ENCODE measurements around the gene BEX4.
"Not testable (repeated sequence)": the region's sequence is repeated elsewhere in the genome, so short reads cannot be mapped to it uniquely, and the experiment has no call there.

Gene BEX4

DNA sequence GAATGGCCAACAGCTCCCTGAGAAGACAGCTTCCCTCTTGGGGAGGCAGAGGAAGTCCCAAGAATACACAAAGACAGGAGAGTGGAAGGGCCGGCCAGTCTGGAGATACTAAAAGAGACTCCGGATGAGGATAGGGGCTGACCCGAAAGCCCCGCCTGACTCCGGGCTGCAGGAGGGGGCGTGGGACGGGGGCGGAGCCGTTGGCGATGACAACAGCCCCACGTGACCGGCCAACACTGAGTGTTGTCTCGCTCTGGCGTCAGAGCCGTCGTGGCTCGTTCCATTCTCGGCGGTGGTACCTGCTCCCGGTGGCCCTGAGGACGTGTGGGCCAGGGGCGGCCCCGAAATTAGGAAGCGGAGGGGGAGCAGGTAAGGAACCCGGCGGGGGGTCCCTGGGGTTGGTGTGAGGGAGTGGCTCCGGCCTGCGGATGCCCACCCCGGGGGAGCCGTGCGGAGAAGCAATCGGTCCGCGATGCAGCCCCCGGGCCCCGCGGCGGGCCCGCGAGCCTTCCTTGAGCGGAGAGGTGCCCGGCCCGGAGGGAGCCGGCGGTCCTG is at the start of gene BEX4:
BEX4 (plus strand) TSS at position 239 of the 555 bp plus-strand sequence. CDS start 1,046 bp downstream, outside the sequence.
- peak; percentile 45 to 78 (median 58) for DNase-seq (ENCODE audit: low read depth in 3 of 3)

DNA sequence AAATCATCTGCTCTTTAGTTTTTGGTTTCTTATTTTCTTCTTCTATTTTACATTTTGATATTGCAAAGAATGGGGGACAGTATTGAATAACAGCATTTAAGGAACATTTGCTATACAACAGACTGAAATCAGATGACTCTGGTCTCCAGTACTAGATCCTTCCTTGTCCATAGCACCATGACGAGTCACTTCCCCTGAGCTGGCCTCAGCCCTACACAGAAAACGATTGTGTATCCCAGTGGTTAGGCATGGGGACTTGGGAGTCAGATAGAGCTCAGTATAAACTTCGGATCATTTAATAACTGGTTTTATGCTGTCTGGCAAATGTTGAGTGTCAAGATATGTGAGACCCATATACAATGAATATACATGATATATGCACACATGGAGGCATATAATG is 44.7 kb upstream of the BEX4 start:
- no peak for DNase-seq (ENCODE audit: low read depth in 3 of 3)

DNA sequence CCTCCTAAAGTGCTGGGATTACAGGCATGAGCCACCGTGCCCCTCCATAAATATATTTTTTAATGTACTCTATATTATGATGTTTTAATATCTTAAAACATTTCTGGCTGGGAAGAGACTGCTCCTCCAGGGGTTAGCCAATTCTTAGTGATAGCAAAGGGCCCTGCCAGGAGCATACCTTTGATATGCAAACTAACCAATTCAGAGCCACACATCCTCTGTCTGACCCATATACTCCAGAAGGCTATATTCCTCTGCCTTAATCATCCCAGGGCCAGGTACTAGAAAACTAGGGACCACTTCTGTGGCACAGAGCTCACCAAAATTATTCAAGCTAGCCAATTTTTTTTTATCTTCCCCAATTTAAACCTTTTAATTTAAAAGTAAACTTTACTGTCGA is 43.6 kb upstream of the BEX4 start:
- DNase-seq (ENCODE audit: low read depth in 3 of 3): no peak

DNA sequence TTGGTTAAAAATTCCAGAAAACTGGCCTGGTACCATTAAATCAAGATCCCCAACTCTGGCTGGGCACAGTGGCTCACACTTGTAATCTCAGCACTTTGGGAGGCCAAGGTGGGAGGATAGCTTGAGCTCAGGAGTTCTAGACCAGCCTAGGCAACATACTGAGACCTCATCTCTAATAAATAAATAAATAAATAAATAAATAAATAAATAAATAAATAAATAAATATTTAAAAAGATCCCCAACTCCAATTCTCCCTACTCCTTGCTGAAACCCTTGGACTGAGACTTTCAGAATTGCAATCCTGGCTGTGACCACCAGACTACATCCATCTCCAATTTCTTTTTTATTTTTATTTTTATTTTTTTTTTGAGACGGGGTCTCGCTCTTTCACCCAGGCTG is 39.7 kb upstream of the BEX4 start:
- DNase-seq (ENCODE audit: low read depth in 3 of 3): not testable (repeated sequence)

GRCh38 chrX:103175944-103176753 is 38.8 kb upstream of the BEX4 start:
- peak in 2 of 3 experiments; percentile 22 to 50 for DNase-seq (ENCODE audit: low read depth in 3 of 3)

DNA sequence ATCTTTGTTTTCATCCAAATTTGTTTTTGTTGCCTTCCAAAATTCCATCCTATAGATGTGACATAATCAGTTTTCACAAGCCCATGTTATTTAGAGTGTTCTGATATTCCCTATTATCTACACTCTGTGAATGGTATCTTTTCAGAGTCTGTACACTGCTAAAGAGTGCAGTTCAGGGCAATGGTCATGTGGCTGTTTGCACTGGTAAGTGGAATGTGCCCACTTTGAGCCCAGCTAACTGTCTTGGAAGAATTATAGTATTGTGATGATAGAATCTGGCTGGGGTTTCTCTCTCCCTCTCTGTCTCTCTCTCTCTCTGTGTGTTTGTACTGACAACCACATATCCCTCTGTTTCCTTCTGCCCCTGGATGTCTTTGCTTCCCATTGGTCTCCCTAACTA is 37.4 kb upstream of the BEX4 start:
- DNase-seq (ENCODE audit: low read depth in 3 of 3): no peak

GRCh38 chrX:103183912-103184311 is 31.0 kb upstream of the BEX4 start:
- no peak for DNase-seq (ENCODE audit: low read depth in 3 of 3)

- DNase-seq (ENCODE audit: low read depth in 3 of 3): no peak
Observed at GRCh38 chrX:103187953-103188475, 26.9 kb upstream of the BEX4 start.

GRCh38 chrX:103197721-103198306 is 17.1 kb upstream of the BEX4 start:
- no peak for DNase-seq (ENCODE audit: low read depth in 3 of 3)

- DNase-seq (ENCODE audit: low read depth in 3 of 3): not testable (repeated sequence)
Observed at GRCh38 chrX:103198668-103199067, 16.2 kb upstream of the BEX4 start.

GRCh38 chrX:103201041-103201440 is 13.9 kb upstream of the BEX4 start:
- DNase-seq (ENCODE audit: low read depth in 3 of 3): no peak

DNA sequence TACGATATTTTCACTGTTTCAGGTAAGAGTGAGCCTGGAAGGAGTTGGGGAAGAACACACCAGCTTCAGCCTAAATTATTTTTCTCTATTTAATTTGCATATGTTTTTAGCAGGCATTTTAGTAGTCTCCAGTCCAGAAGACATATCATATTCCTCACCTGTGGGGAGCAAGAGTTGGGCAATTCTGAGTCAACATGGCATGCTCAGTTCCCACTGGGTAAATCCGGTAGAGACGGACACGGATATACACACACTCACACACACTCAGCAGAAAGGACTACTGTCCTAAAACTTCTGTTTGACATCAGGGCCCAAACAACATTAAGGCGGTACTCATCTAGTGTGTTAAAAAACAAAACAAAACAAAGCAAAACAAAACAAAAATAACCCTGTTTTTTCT is 4.9 kb upstream of the BEX4 start:
- no peak for DNase-seq (ENCODE audit: low read depth in 3 of 3)

DNA sequence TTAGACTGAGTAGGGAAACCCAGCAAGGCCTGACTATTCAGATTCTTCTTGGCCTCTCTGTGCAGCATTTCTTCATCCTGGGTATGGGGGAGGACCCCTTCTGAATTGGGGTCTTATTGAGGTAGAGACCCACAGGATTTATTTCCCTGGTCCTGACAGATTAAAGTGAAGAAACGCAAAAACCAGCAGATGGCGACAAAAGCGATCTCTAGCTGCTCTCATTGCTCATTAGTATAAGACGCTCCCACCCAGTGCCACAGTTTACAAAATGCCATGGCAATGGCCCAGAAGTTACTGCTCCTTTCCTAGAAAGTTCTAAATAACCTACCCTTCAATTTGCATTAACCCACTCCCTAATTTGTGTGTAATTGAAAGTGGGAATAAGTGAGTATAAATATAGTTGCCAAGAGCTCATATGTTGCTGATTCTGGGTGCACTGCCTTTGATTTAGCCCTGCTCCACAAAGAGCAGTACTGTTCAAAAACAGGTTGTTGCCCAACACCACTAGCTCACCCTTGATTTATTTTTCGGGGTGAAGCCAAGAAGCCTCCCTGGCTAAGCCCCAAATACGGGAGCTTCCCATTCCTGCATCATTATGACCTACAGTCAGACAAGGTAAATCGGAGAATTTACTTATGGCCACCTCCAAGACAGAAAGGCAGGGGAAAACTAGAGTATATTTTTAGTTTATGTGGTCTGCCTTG is 3.7 kb upstream of the BEX4 start:
- DNase-seq (ENCODE audit: low read depth in 3 of 3): peak in 2 of 3 experiments; percentile 11 to 13

- no peak for DNase-seq (ENCODE audit: low read depth in 3 of 3)
Observed at GRCh38 chrX:103212749-103213457, 2.0 kb upstream of the BEX4 start.

- peak in 1 of 3 experiments; percentile 19 for DNase-seq (ENCODE audit: low read depth in 3 of 3)
Observed at GRCh38 chrX:103215425-103215991, 600 bp downstream of the BEX4 start.

DNA sequence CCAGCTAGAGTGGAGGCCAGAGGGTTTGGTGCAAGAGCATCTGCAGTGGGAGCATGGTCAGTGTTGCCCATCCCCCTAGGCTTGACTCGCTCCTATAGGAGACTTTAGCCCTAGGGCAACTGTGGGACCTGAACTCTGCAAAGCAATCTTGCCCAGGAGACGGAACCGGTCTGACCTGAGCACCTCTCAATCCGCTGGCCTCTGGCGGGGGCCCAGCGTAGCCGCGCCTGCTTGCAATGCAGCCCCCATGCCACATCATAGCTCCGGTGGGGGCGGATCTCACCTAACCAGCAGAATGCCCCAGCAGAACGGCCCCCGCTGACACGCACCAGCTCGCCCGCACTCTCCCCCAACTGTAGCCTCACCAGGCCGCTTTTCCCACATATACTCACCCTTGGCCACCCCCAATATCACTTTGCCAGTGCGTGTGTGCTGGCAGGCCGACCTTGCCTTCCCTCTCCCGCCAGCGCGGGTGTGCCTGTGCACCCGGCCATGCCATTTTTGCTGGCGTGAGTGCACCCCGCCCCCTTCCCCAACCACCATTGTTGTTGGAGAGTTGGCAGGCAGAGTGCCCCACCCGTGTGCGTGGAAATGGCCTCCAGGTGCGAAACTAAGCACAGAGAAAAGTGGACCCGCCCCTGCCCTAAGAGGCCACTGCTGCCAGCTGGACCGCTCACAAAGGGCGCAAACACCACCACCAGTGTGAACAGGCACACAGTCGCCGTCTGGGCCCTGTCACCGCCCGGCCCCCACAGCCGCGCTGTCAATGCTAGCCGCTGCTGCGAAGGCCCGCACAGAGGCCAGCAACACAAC is 5.8 kb downstream of the BEX4 start:
- DNase-seq (ENCODE audit: low read depth in 3 of 3): no peak

- not testable (repeated sequence) for DNase-seq (ENCODE audit: low read depth in 3 of 3)
Observed at GRCh38 chrX:103225918-103226317, 11.0 kb downstream of the BEX4 start.

DNA sequence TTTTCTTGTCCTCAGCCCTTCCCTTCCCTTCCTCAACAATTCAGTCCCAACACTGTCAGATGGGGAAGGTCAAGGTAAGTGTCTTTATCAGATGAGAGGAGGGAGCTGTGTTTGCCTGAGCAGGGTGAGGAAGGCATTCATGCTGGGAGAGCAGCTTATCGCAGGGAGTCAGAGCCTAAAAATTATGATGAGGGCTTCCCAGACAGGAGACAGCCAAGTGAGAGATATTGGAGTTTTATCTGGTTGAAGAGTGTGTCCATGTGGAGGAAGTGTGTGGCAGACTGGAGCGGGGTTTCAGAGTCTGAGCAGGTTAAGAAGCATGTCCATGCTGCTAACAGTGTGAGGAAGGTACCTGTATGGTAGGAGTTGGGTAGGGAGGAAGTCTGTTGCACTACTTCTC is 18.4 kb downstream of the BEX4 start:
- no peak for DNase-seq (ENCODE audit: low read depth in 3 of 3)

- no peak for DNase-seq (ENCODE audit: low read depth in 3 of 3)
Observed at GRCh38 chrX:103234869-103235268, 20.0 kb downstream of the BEX4 start.

DNA sequence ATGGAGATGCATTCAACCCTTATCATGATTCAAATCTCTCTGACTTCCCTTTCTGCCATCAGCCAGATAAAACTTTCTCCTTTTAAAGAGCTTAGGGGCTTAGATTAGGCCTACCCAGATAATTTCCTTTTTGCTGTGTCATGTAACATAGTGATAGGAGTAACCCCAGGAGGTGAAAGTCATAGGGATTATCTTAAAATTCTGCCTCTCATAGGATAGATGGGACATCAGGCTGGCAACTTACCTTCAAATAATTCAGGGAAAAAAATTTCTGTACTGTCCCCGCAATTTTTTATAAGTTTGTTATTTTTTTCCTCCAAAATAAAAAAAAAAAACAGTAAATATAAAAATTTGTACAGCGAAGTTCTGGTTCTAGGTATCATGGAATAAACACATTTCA is 20.7 kb downstream of the BEX4 start:
- not testable (repeated sequence) for DNase-seq (ENCODE audit: low read depth in 3 of 3)
